ENCODE results near the gene EXD3. TPM values are rescaled to one million over a fixed set of nuclear protein-coding genes. Genes with fewer than 3 reads are reported as not detected.

Gene EXD3
- total and polyA plus RNA-seq, 2 of the 13 experiments (the other 11 are each of a cell fraction or from before 2014, with no cell fraction given), result 2.7 to 4.8 TPM

DNA sequence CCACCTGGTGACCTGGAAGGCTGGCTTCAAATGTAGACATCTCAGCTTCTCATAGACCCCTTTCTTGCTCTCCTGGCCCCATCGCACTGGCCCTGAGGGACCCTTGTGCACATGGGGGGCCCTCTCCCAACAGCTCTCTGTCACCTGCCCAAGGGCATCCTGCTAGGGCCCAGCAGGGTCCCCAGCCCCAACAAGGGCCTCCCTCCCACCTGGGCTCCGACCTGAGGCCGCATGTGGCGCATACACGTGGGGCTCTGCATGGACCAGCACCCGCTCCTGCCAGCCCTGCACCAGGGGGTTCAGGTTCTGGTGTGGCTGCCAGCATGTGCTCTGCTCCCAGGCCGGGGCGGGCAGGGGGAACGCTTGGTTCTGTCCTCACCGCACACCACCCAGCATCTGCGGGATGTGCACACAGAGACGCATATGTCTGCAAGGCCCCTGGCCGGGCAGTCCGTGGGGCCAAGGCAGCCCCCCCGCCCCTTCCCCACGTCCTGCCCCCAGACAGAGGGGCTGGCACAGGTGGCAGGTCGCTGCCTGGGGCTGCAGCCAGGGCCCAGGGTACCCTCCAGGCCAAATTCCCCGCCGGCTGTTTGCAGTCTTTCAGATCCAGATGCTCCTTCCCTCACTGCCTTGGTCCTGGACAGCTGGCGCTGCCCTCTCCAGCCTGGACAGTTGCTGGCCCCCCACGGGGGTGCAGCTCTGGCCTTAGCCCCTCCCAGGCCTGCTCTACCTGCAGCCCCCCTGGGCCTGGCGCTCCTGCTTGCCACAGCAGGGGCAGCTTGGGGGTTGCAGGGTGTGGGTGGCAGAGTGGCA lies 103.0 kb downstream of the EXD3 start:
- peaks cover 13 to 53% of the 10 kb centered on the region in 2 experiments for H3K27me3 ChIP-seq (ENCODE audit: control insufficient read depth in 1 of 2, insufficient read depth in 2 of 2, low read length in 2 of 2)
- TF ChIP-seq U2AF2 (IDR thresholded peaks at IDR 0.05; ENCODE audit: low read depth, low read length), result no peak
- TF ChIP-seq, protein P1, sequence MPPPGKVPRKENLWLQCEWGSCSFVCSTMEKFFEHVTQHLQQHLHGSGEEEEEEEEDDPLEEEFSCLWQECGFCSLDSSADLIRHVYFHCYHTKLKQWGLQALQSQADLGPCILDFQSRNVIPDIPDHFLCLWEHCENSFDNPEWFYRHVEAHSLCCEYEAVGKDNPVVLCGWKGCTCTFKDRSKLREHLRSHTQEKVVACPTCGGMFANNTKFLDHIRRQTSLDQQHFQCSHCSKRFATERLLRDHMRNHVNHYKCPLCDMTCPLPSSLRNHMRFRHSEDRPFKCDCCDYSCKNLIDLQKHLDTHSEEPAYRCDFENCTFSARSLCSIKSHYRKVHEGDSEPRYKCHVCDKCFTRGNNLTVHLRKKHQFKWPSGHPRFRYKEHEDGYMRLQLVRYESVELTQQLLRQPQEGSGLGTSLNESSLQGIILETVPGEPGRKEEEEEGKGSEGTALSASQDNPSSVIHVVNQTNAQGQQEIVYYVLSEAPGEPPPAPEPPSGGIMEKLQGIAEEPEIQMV (CRISPR knock-in tag; IDR thresholded peaks at IDR 0.05; ENCODE audit: low read depth), result no peak
- TF ChIP-seq SIX1 (CRISPR knock-in tag; IDR thresholded peaks at IDR 0.05; ENCODE audit: borderline replicate concordance), result no peak
- no peak overlapping the region for H3K27ac ChIP-seq (ENCODE audit: extremely low read length, insufficient read depth, low read length)
- no peaks in the 10 kb centered on the region for H3K36me3 ChIP-seq (replicated peaks in 1 of 2; ENCODE audit: control insufficient read depth in 1 of 2, insufficient read depth in 2 of 2, low read length in 2 of 2)
- H3K4me3 ChIP-seq (replicated peaks in 1 of 3; ENCODE audit: insufficient read depth in 1 of 3, low read depth in 2 of 3, low read length in 3 of 3), result no peak overlapping the region
- FAIRE-seq, result no peak
- H4K20me1 ChIP-seq (ENCODE audit: insufficient read depth, low read length), result peaks cover 4% of the 10 kb centered on the region; the same call in 1 of the 2 replicates
- ATAC-seq, result no peak
- 53% methylated on average over 4 of the region's 22 CpGs for WGBS (ENCODE audit: low lambda C conversion rate)
- no peak for DNase-seq (ENCODE audit: low spot score)
- no TSS peak for BruUV-seq (replicated peaks)
- H3K4me2 ChIP-seq (ENCODE audit: low read depth, low read length), result no peak overlapping the region
- H3K9ac ChIP-seq (ENCODE audit: insufficient read depth, low read depth, low read length), result no peak overlapping the region
- in situ Hi-C loops (cut with HindIII; ENCODE audit: extremely low pct_ligation_motif_present, low pct_unique_long_range_greater_than_20kb) (no loop called here), intact Hi-C loops (cut with micrococcal nuclease; ENCODE audit: unreplicated experiment) (no loop called here)
- ChIA-PET CTCF (ENCODE audit: low intra/inter-chr PET ratio, low total read pairs) (interaction anchor here (0.5 kb wide), 1 partner anchor 20 kb away, joined by 3 read pairs; no protein-coding TSS in a partner anchor), POLR2A (interaction anchor here (1.6 kb wide), 1 partner anchor 18 kb away, joined by 5 read pairs; the partner anchor contains the start of gene NRARP)
- no peaks in the 10 kb centered on the region for H3K79me2 ChIP-seq (ENCODE audit: insufficient read depth, low read length)
- no peak overlapping the region for H2AFZ ChIP-seq (ENCODE audit: low read length)
- peaks cover 14% of the 10 kb centered on the region for H3K4me1 ChIP-seq (ENCODE audit: insufficient read depth, low read length)
- no peaks in the 10 kb centered on the region for H3K9me3 ChIP-seq (ENCODE audit: low read length)
